PC-3 (cell line): ENCODE data around the gene CCDC7. TPM values are rescaled to one million over a fixed set of nuclear protein-coding genes. Genes with fewer than 3 reads are reported as not detected.
A peak's percentile ranks its signal among the peaks of the same experiment; 100 is the strongest.
"Not testable (repeated sequence)": the region's sequence is repeated elsewhere in the genome, so short reads cannot be mapped to it uniquely, and the experiment has no call there.

Source experiments
- ATAC-seq: fragments of 200-7000 bp; cut with Tn5 transposase; 2 replicates; pipeline ENCODE4 v1.9.1; 2020; ENCODE audit warnings: mild to moderate bottlenecking, moderate library complexity
- BruUV-seq: library from RNA; stranded (reverse); fragments of 400-500 nt; replicated peaks from 2 replicates; lab custom pipeline; 2021; lab: Mats Ljungman, UMichigan
- CTCF ChIA-PET: fragments of 300-600 bp; sonication (Branson Sonifier 250); formaldehyde crosslinking; loops from one replicate; lab custom pipeline; 2022; ENCODE audit warnings: antibody characterized with exemption; lab: Charles Lee
- POLR2A ChIA-PET: fragments of 300-600 bp; sonication (Branson Sonifier 250); formaldehyde crosslinking; loops from one replicate; lab custom pipeline; 2022; ENCODE audit warnings: antibody characterized with exemption; ENCODE audit not compliant: unreplicated experiment; lab: Charles Lee
- DNase-seq: peaks from one replicate; pipeline ENCODE4 v3.0.0-alpha.2; 2015
- H2AFZ ChIP-seq: fragments of 300-600 bp; sonication (generic); 2 replicates; pipeline ENCODE4 v1.6.0; 2016; ENCODE audit warnings: antibody characterized with exemption, low read length
- H3F3A ChIP-seq: fragments of 300-600 bp; sonication (generic); one replicate; pipeline ENCODE4 v1.6.0; 2017; ENCODE audit warnings: antibody characterized with exemption, low read length, control low read depth, mild to moderate bottlenecking; ENCODE audit not compliant: unreplicated experiment
- H3K27ac ChIP-seq: fragments of 300-600 bp; sonication (generic); 2 replicates; pipeline ENCODE4 v1.5.1; 2016; ENCODE audit warnings: mild to moderate bottlenecking, low read length
- H3K27me3 ChIP-seq: fragments of 300-600 bp; sonication (generic); 2 replicates; pipeline ENCODE4 v1.6.1; 2016; ENCODE audit warnings: low read length, mixed read lengths
- H3K36me3 ChIP-seq: fragments of 300-600 bp; sonication (generic); 2 replicates; pipeline ENCODE4 v1.6.1; 2016; ENCODE audit warnings: low read depth, mixed run types, low read length, mixed read lengths
- H3K4me1 ChIP-seq: fragments of 300-600 bp; sonication (generic); 2 replicates; pipeline ENCODE4 v1.5.1; 2016; ENCODE audit warnings: low read length; ENCODE audit not compliant: insufficient read depth
- H3K4me2 ChIP-seq: fragments of 300-600 bp; sonication (generic); 2 replicates; pipeline ENCODE4 v1.6.0; 2016; ENCODE audit warnings: low read length
- H3K4me3 ChIP-seq: fragments of 300-600 bp; sonication (generic); 2 replicates; pipeline ENCODE4 v1.5.1; 2016; ENCODE audit warnings: mild to moderate bottlenecking, low read length, mixed read lengths
- H3K79me2 ChIP-seq: fragments of 300-600 bp; sonication (generic); 2 replicates; pipeline ENCODE4 v1.6.1; 2017; ENCODE audit warnings: low read length, mixed read lengths
- H3K9ac ChIP-seq: fragments of 300-600 bp; sonication (generic); 2 replicates; pipeline ENCODE4 v1.6.0; 2016; ENCODE audit warnings: mild to moderate bottlenecking, low read length
- H3K9me2 ChIP-seq: fragments of 300-600 bp; sonication (generic); replicated peaks from 2 replicates; pipeline ENCODE4 v1.6.1; 2016; ENCODE audit warnings: mixed run types, low read length, mixed read lengths
- H3K9me3 ChIP-seq: fragments of 300-600 bp; sonication (generic); 2 replicates; pipeline ENCODE4 v1.6.1; 2016; ENCODE audit warnings: low read length, mixed read lengths
- H4K20me1 ChIP-seq: fragments of 300-600 bp; sonication (generic); 2 replicates; pipeline ENCODE4 v1.6.1; 2016; ENCODE audit warnings: low read length, mixed read lengths
- EZH2 ChIP-seq: fragments of 300-600 bp; sonication (generic); IDR thresholded peaks from one replicate; pipeline ENCODE4 v1.6.1; 2017; ENCODE audit warnings: antibody characterized with exemption, mild to moderate bottlenecking, low read length; ENCODE audit not compliant: unreplicated experiment
- EZH2phosphoT487 ChIP-seq: fragments of 300-600 bp; sonication (generic); IDR thresholded peaks from 2 replicates; pipeline ENCODE4 v1.6.1; 2018; ENCODE audit warnings: mild to moderate bottlenecking, antibody characterized with exemption, low read length, borderline replicate concordance
- intact Hi-C: fragments of 100-400 bp; cut with micrococcal nuclease; formaldehyde crosslinking; loops from 2 replicates; pipeline ENCODE4 v1.9.0; 2023
- total RNA-seq: library from RNA; depleted of rRNA; stranded (reverse); fragments of >200 nt; gene quantifications from 2 replicates; pipeline ENCODE4 v1.2.3, GENCODE V29; 2014
- TF ChIP-seq, protein P1 (sequence below): fragments of 300-600 bp; sonication (generic); conservative IDR thresholded peaks from 2 replicates; pipeline ENCODE4 v1.5.1; 2017; ENCODE audit warnings: antibody characterized with exemption, low read depth, mild to moderate bottlenecking, low read length

Gene CCDC7
- total RNA-seq, 1 experiment from 2014 or later, result 19.1 TPM

- H3F3A ChIP-seq, CTCF ChIA-PET, POLR2A ChIA-PET, H4K20me1 ChIP-seq, H3K9me2 ChIP-seq, H3K9me3 ChIP-seq, H3K4me3 ChIP-seq, ATAC-seq, H3K9ac ChIP-seq, H3K79me2 ChIP-seq, H3K27ac ChIP-seq, H3K4me1 ChIP-seq, H3K36me3 ChIP-seq, H3K4me2 ChIP-seq, H3K27me3 ChIP-seq, BruUV-seq, H2AFZ ChIP-seq: not testable (repeated sequence)
- TF ChIP-seq, protein P1, sequence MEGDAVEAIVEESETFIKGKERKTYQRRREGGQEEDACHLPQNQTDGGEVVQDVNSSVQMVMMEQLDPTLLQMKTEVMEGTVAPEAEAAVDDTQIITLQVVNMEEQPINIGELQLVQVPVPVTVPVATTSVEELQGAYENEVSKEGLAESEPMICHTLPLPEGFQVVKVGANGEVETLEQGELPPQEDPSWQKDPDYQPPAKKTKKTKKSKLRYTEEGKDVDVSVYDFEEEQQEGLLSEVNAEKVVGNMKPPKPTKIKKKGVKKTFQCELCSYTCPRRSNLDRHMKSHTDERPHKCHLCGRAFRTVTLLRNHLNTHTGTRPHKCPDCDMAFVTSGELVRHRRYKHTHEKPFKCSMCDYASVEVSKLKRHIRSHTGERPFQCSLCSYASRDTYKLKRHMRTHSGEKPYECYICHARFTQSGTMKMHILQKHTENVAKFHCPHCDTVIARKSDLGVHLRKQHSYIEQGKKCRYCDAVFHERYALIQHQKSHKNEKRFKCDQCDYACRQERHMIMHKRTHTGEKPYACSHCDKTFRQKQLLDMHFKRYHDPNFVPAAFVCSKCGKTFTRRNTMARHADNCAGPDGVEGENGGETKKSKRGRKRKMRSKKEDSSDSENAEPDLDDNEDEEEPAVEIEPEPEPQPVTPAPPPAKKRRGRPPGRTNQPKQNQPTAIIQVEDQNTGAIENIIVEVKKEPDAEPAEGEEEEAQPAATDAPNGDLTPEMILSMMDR, result peak; percentile 19; the same call in 1 of the 2 replicates
- intact Hi-C loops, result loop anchor here (5.0 kb wide), 2 partner anchors 160 to 530 kb away; partner anchors contain the start of gene ITGB1
- DNase-seq, result peak; percentile 30
Measured at GRCh38 chr10:32797393-32797792, 351.5 kb downstream of the CCDC7 start.

GRCh38 chr10:32846974-32847373 lies 401.0 kb downstream of the CCDC7 start:
- Histone ChIP-seq H3K4me3 (no peak overlapping the region), H3K4me1 (no peaks in the 10 kb centered on the region), H3K9me3 (no peaks in the 10 kb centered on the region), H3K27me3 (no peaks in the 10 kb centered on the region), H3K9ac (no peak overlapping the region), H3K27ac (no peak overlapping the region), H3K79me2 (no peaks in the 10 kb centered on the region), H3F3A (no peaks in the 10 kb centered on the region), H3K36me3 (no peaks in the 10 kb centered on the region), H2AFZ (no peak overlapping the region), H3K4me2 (no peak overlapping the region), H3K9me2 (no peaks in the 10 kb centered on the region), H4K20me1 (no peaks in the 10 kb centered on the region)
- ATAC-seq (no peak), DNase-seq (no peak)
- POLR2A ChIA-PET, result no interaction called here
- CTCF ChIA-PET, result no interaction called here
- intact Hi-C loops, result no loop called here
- BruUV-seq, result no TSS peak
- TF ChIP-seq, protein P1, result no peak
- TF ChIP-seq EZH2 (no peak), EZH2phosphoT487 (no peak)

GRCh38 chr10:32851301-32851700 lies 405.4 kb downstream of the CCDC7 start:
- intact Hi-C loops, result loop anchor here (5.0 kb wide), 1 partner anchor 156 kb away; no protein-coding TSS in a partner anchor
- no peaks in the 10 kb centered on the region for H3K9me2 ChIP-seq
- H3K9ac ChIP-seq, result no peak overlapping the region
- H3K4me2 ChIP-seq, result no peak overlapping the region
- no peak overlapping the region for H3K27ac ChIP-seq
- H2AFZ ChIP-seq, result no peak overlapping the region
- no TSS peak for BruUV-seq
- ATAC-seq, result no peak
- POLR2A ChIA-PET, result no interaction called here
- no peaks in the 10 kb centered on the region for H3K79me2 ChIP-seq
- no peaks in the 10 kb centered on the region for H4K20me1 ChIP-seq
- no peaks in the 10 kb centered on the region for H3K36me3 ChIP-seq
- CTCF ChIA-PET, result no interaction called here
- H3K4me3 ChIP-seq, result no peak overlapping the region
- no peaks in the 10 kb centered on the region for H3K9me3 ChIP-seq
- no peaks in the 10 kb centered on the region for H3F3A ChIP-seq
- TF ChIP-seq, protein P1, result no peak
- no peak for TF ChIP-seq EZH2phosphoT487
- no peak for TF ChIP-seq EZH2
- peaks cover 10% of the 10 kb centered on the region; the same call in 1 of the 2 replicates for H3K4me1 ChIP-seq
- H3K27me3 ChIP-seq, result no peaks in the 10 kb centered on the region
- DNase-seq, result no peak
